HepG2 (cell line): ENCODE results near the gene PARP15. TPM values are rescaled to one million over a fixed set of nuclear protein-coding genes. Genes with fewer than 3 reads are reported as not detected.

Experiments used
- CHD2 ChIP-seq: IDR thresholded peaks from 2 replicates; pipeline ENCODE4 v1.6.1; 2011; ENCODE audit warnings: low read depth, low read length, improper control_type of control experiment
- DZIP1 ChIP-seq: sonication (generic); formaldehyde crosslinking; IDR thresholded peaks from 2 replicates; pipeline ENCODE4 v1.5.0; 2020; ENCODE audit warnings: mild to moderate bottlenecking, missing genetic modification reagents
- HDAC6 ChIP-seq: fragments of 200-600 bp; sonication (generic); IDR thresholded peaks from 2 replicates; pipeline ENCODE4 v1.7.0; 2017; ENCODE audit warnings: mild to moderate bottlenecking, antibody characterized with exemption, low read length, low read depth
- MAZ ChIP-seq, 2 experiments: sonication (generic) in 1 of 2; formaldehyde crosslinking in 1 of 2; IDR thresholded peaks; 2 replicates each; pipeline versions ENCODE4 v1.5.0 to v1.6.1; 2012 to 2020; ENCODE audit warnings: low read depth in 2 of 2, mild to moderate bottlenecking in 2 of 2, borderline replicate concordance in 1 of 2, improper control_type of control experiment in 1 of 2, low read length in 1 of 2, missing genetic modification reagents in 1 of 2, moderate library complexity in 1 of 2
- MTF1 ChIP-seq: sonication (generic); formaldehyde crosslinking; IDR thresholded peaks from 2 replicates; pipeline ENCODE4 v1.5.0; 2020; ENCODE audit warnings: missing genetic modification reagents
- PHF5A ChIP-seq: IDR thresholded peaks from one replicate; pipeline ENCODE4 v1.6.1; 2018; ENCODE audit warnings: low read depth, missing genetic modification reagents; ENCODE audit not compliant: unreplicated experiment
- PHF8 ChIP-seq: sonication (generic); formaldehyde crosslinking; IDR thresholded peaks from 2 replicates; pipeline ENCODE4 v1.5.0; 2020; ENCODE audit warnings: missing genetic modification reagents
- PRMT3 ChIP-seq: sonication (generic); formaldehyde crosslinking; IDR thresholded peaks from 2 replicates; pipeline ENCODE4 v1.8.1; 2022; ENCODE audit warnings: low read depth, mild to moderate bottlenecking, moderate library complexity, missing genetic modification reagents, borderline replicate concordance
- PRPF4 ChIP-seq: fragments of 200-400 bp; formaldehyde crosslinking; IDR thresholded peaks from 2 replicates; pipeline ENCODE4 v1.6.1; 2016; ENCODE audit warnings: low read length, low read depth; ENCODE audit not compliant: poor library complexity, severe bottlenecking
- SAP130 ChIP-seq: IDR thresholded peaks from 2 replicates; pipeline ENCODE4 v1.6.1; 2016; ENCODE audit warnings: low read depth
- SIX4 ChIP-seq: sonication (generic); formaldehyde crosslinking; IDR thresholded peaks from 2 replicates; pipeline ENCODE4 v1.4.0; 2020; ENCODE audit warnings: missing genetic modification reagents
- SMAD3 ChIP-seq: sonication (generic); formaldehyde crosslinking; IDR thresholded peaks from 2 replicates; pipeline ENCODE4 v1.4.0; 2020; ENCODE audit warnings: missing genetic modification reagents
- TBX2 ChIP-seq: sonication (generic); formaldehyde crosslinking; IDR thresholded peaks from 2 replicates; pipeline ENCODE4 v1.5.0; 2020; ENCODE audit warnings: missing genetic modification reagents, mild to moderate bottlenecking, borderline replicate concordance
- TEF ChIP-seq: sonication (generic); formaldehyde crosslinking; IDR thresholded peaks from 2 replicates; pipeline ENCODE4 v1.5.0; 2020; ENCODE audit warnings: missing genetic modification reagents
- TFE3 ChIP-seq: IDR thresholded peaks from 2 replicates; pipeline ENCODE4 v1.6.1; 2016
- ZC3H4 ChIP-seq: sonication (generic); formaldehyde crosslinking; IDR thresholded peaks from 2 replicates; pipeline ENCODE4 v1.4.0; 2020; ENCODE audit warnings: missing genetic modification reagents, borderline replicate concordance
- ZFP36L2 ChIP-seq: sonication (generic); formaldehyde crosslinking; IDR thresholded peaks from 2 replicates; pipeline ENCODE4 v1.4.0; 2020; ENCODE audit warnings: missing genetic modification reagents
- ZFP91 ChIP-seq: sonication (generic); formaldehyde crosslinking; IDR thresholded peaks from 2 replicates; pipeline ENCODE4 v1.9.0; 2022; ENCODE audit warnings: missing genetic modification reagents, mild to moderate bottlenecking, borderline replicate concordance
- ZFX ChIP-seq: sonication (generic); formaldehyde crosslinking; IDR thresholded peaks from 2 replicates; pipeline ENCODE4 v1.4.0; 2020; ENCODE audit warnings: mild to moderate bottlenecking, low read depth, missing genetic modification reagents, moderate library complexity
- ZKSCAN5 ChIP-seq: sonication (generic); formaldehyde crosslinking; IDR thresholded peaks from 2 replicates; pipeline ENCODE4 v1.5.1; 2020; ENCODE audit warnings: mild to moderate bottlenecking, missing genetic modification reagents
- ZNF138 ChIP-seq: sonication (generic); formaldehyde crosslinking; IDR thresholded peaks from 2 replicates; pipeline ENCODE4 v1.5.0; 2020; ENCODE audit warnings: mild to moderate bottlenecking, low read depth, missing genetic modification reagents
- ZNF230 ChIP-seq: sonication (generic); formaldehyde crosslinking; IDR thresholded peaks from 2 replicates; pipeline ENCODE4 v1.4.0; 2020; ENCODE audit warnings: mild to moderate bottlenecking, missing genetic modification reagents
- ZNF639 ChIP-seq: conservative IDR thresholded peaks from 2 replicates; pipeline ENCODE4 v1.6.1; 2018; ENCODE audit warnings: missing genetic modification reagents
- polyA plus RNA-seq, 8 experiments: library from polyadenylated mRNA; depleted of rRNA in 3 of 8; stranded (reverse) in 7 of 8; unstranded in 1 of 8; fragments of >200 nt; fragmentation: Illumina TruSeq in 4 of 8; extraction: Trizol in 4 of 8; gene quantifications; 2 replicates each; pipeline versions ENCODE4 v1.2.1 to v1.2.3, GENCODE V29; 2011 to 2016; ENCODE audit warnings: low read depth in 4 of 8, missing spikeins in 1 of 8, mixed read lengths in 1 of 8; ENCODE audit not compliant: insufficient read depth in 1 of 8
- total RNA-seq, 5 experiments: library from RNA; depleted of rRNA; stranded (reverse); fragments of >200 nt; fragmentation: Illumina TruSeq; extraction: Trizol; gene quantifications; 2 replicates each; pipeline ENCODE4 v1.2.3, GENCODE V29; 2016; ENCODE audit warnings: low read depth in 1 of 5

PARP15 gene
- total and polyA plus RNA-seq, 2 of the 13 experiments (the other 11 are each of a cell fraction or from before 2014, with no cell fraction given) = 0.02 TPM; not detected in 1

GRCh38 chr3:122572940-122573412 is 4.5 kb upstream of the PARP15 start (continued):
- TF ChIP-seq DZIP1 (CRISPR knock-in tag) (no peak), PHF8 (no peak), ZKSCAN5 (CRISPR knock-in tag) (peak; percentile 91), ZNF138 (CRISPR knock-in tag) (no peak), ZFP91 (CRISPR knock-in tag) (no peak), MTF1 (no peak), CHD2 (no peak), HDAC6 (no peak), TFE3 (CRISPR knock-in tag) (peak; percentile 68), PHF5A (CRISPR knock-in tag) (no peak), PRMT3 (CRISPR knock-in tag) (no peak), ZNF230 (CRISPR knock-in tag) (no peak), SAP130 (CRISPR knock-in tag) (peak; percentile 79), ZNF639 (no peak), ZC3H4 (CRISPR knock-in tag) (no peak), SMAD3 (CRISPR knock-in tag) (no peak), ZFX (CRISPR knock-in tag) (no peak), TBX2 (CRISPR knock-in tag) (peak; percentile 99), MAZ (IDR thresholded peaks at IDR 0.05; ENCODE audit: borderline replicate concordance, low read depth, low read length) (no peak), MAZ (CRISPR knock-in tag; IDR thresholded peaks at IDR 0.05; ENCODE audit: low read depth) (peak; percentile 36; the same call in 1 of the 2 replicates), ZFP36L2 (CRISPR knock-in tag) (no peak), TEF (no peak), SIX4 (CRISPR knock-in tag) (peak; percentile 99), PRPF4 (no peak)
